K562 (cell line): ENCODE results near the gene NPFF. TPM values are rescaled to one million over a fixed set of nuclear protein-coding genes. Genes with fewer than 3 reads are reported as not detected.

Experiments
- ATAC-seq: fragments of 200-7000 bp; cut with Tn5 transposase; 3 replicates; pipeline ENCODE4 v1.9.1; 2020; ENCODE audit warnings: moderate library complexity
- BruUV-seq: library from RNA; stranded (reverse); fragments of 400-500 nt; replicated peaks from 2 replicates; lab custom pipeline; 2021; lab: Mats Ljungman, UMichigan
- CTCF ChIA-PET: fragments of 300-600 bp; formaldehyde crosslinking; extraction: SDS; loops from one replicate; lab custom pipeline; 2021; ENCODE audit warnings: low intra/inter-chr PET ratio; lab: Yijun Ruan, JAX
- POLR2A ChIA-PET: fragments of 300-600, 350-650 bp; sonication (Branson Sonifier 250); formaldehyde crosslinking; extraction: SDS; loops from one replicate; lab custom pipeline; 2021; ENCODE audit warnings: antibody characterized with exemption, inconsistent platforms; lab: Yijun Ruan, JAX
- DNase-seq, 4 experiments: peaks; one replicate each; pipeline versions ENCODE4 v3.0.0 to v3.0.0-alpha.2; 2011 to 2018; ENCODE audit warnings: low spot score in 3 of 4, mixed read lengths in 3 of 4; ENCODE audit errors: extremely low read depth in 1 of 4
- FAIRE-seq: peaks from 2 replicates; lab custom pipeline; 2011; peaks lifted over from hg19 to GRCh38; lab: Jason Lieb, UNC
- H2AFZ ChIP-seq: 2 replicates; pipeline ENCODE4 v1.6.0; 2011; ENCODE audit warnings: low read depth, low read length, control low read depth, inconsistent platforms
- H3K27ac ChIP-seq: fragments of 200-600 bp; 3 replicates; pipeline ENCODE4 v1.8.0; 2011; ENCODE audit warnings: low read depth, mild to moderate bottlenecking, control low read depth, inconsistent platforms, low read length, moderate library complexity, mixed read lengths; ENCODE audit errors: extremely low read depth
- H3K27me3 ChIP-seq, 2 experiments: fragments of 300-600 bp in 1 of 2; 2 replicates in 1 of 2; 3 replicates in 1 of 2; pipeline versions ENCODE4 v1.6.0 to v1.8.0; 2011; ENCODE audit warnings: inconsistent platforms in 2 of 2, low read length in 2 of 2, mild to moderate bottlenecking in 1 of 2, mixed read lengths in 1 of 2, moderate library complexity in 1 of 2; ENCODE audit not compliant: control insufficient read depth in 2 of 2, insufficient read depth in 2 of 2
- H3K36me3 ChIP-seq: fragments of 300-600 bp; 3 replicates; pipeline ENCODE4 v1.8.0; 2011; ENCODE audit warnings: mild to moderate bottlenecking, low read length, inconsistent platforms; ENCODE audit not compliant: control insufficient read depth, insufficient read depth
- H3K4me1 ChIP-seq, 2 experiments: fragments of 200-600 bp in 1 of 2; replicated peaks in 1 of 2; 2 replicates in 1 of 2; 3 replicates in 1 of 2; pipeline versions ENCODE4 v1.5.1 to v1.8.0; 2011; ENCODE audit warnings: inconsistent platforms in 2 of 2, low read length in 2 of 2, mild to moderate bottlenecking in 1 of 2, mixed read lengths in 1 of 2, moderate library complexity in 1 of 2; ENCODE audit not compliant: control insufficient read depth in 2 of 2, insufficient read depth in 2 of 2
- H3K4me2 ChIP-seq: 2 replicates; pipeline ENCODE4 v1.6.1; 2011; ENCODE audit warnings: low read length, control low read depth, inconsistent platforms, mixed read lengths; ENCODE audit not compliant: insufficient read depth
- H3K4me3 ChIP-seq: fragments of 200-600 bp; sonication (generic), shearing (Covaris generic); 2 replicates; pipeline ENCODE4 v1.5.1; 2016; ENCODE audit warnings: control low read depth, inconsistent platforms
- H3K79me2 ChIP-seq: fragments of 200-600 bp; 3 replicates; pipeline ENCODE4 v1.8.0; 2011; ENCODE audit warnings: low read length, inconsistent platforms; ENCODE audit not compliant: control insufficient read depth, insufficient read depth
- H3K9ac ChIP-seq, 2 experiments: 2 replicates each; pipeline versions ENCODE4 v1.6.0 to v1.6.1; 2011; ENCODE audit warnings: low read depth in 2 of 2, low read length in 2 of 2, control low read depth in 1 of 2, inconsistent platforms in 1 of 2, mild to moderate bottlenecking in 1 of 2, mixed read lengths in 1 of 2; ENCODE audit not compliant: insufficient read depth in 1 of 2
- H3K9me1 ChIP-seq: one replicate; pipeline ENCODE4 v1.6.0; 2011; ENCODE audit warnings: inconsistent platforms, mild to moderate bottlenecking, low read length, moderate library complexity; ENCODE audit not compliant: control insufficient read depth, insufficient read depth
- H3K9me3 ChIP-seq: replicated peaks from 2 replicates; pipeline ENCODE4 v1.5.1; 2011; ENCODE audit warnings: low read depth, low read length, inconsistent platforms; ENCODE audit not compliant: control insufficient read depth, insufficient read depth
- H4K20me1 ChIP-seq: replicated peaks from 2 replicates; pipeline ENCODE4 v1.6.1; 2011; ENCODE audit warnings: low read length, inconsistent platforms, mixed read lengths; ENCODE audit not compliant: control insufficient read depth, insufficient read depth
- FOS ChIP-seq: IDR thresholded peaks from 3 replicates; pipeline ENCODE4 v1.6.1; 2011; ENCODE audit not compliant: insufficient read length; ENCODE audit errors: extremely low read depth
- GABPA ChIP-seq: fragments of 200-800 bp; sonication (Bioruptor generic); conservative IDR thresholded peaks from 2 replicates; pipeline ENCODE4 v1.6.1; 2016; ENCODE audit warnings: low read depth, missing genetic modification characterization, missing compliant biosample characterization
- MAZ ChIP-seq, 2 experiments: fragments of 450-650 bp in 1 of 2; sonication (generic) in 1 of 2; formaldehyde crosslinking; IDR thresholded peaks in 1 of 2; conservative IDR thresholded peaks in 1 of 2; 2 replicates each; pipeline versions ENCODE4 v1.4.0 to v1.5.0; 2020; ENCODE audit warnings: mild to moderate bottlenecking in 1 of 2, missing genetic modification reagents in 1 of 2
- NFIC ChIP-seq: fragments of 450-650 bp; IDR thresholded peaks from 2 replicates; pipeline ENCODE4 v1.6.1; 2017; ENCODE audit warnings: mild to moderate bottlenecking, inconsistent platforms
- SIN3A ChIP-seq, 2 experiments: fragments of 150-350 bp in 1 of 2; IDR thresholded peaks; 2 replicates each; pipeline ENCODE4 v1.6.1; 2011 to 2016; ENCODE audit warnings: borderline replicate concordance in 2 of 2, low read depth in 2 of 2, low read length in 2 of 2, mild to moderate bottlenecking in 2 of 2, moderate library complexity in 2 of 2; ENCODE audit not compliant: control insufficient read depth in 1 of 2
- SP2 ChIP-seq: IDR thresholded peaks from 2 replicates; pipeline ENCODE4 v1.6.1; 2011; ENCODE audit warnings: mild to moderate bottlenecking, low read depth, low read length, moderate library complexity; ENCODE audit not compliant: poor library complexity, severe bottlenecking; ENCODE audit errors: extremely low read depth
- THRA ChIP-seq: fragments of 450-650 bp; IDR thresholded peaks from 2 replicates; pipeline ENCODE4 v1.6.1; 2017; ENCODE audit warnings: mild to moderate bottlenecking, moderate library complexity
- WGBS: fragments of 100-300 bp; shearing (Covaris generic); methylation state at CpG from one replicate; pipeline ENCODE4 v1.1.6; 2016; ENCODE audit warnings: low coverage, mixed read lengths; ENCODE audit not compliant: insufficient coverage; ENCODE audit errors: missing lambda C conversion rate; 5-methylcytosine and 5-hydroxymethylcytosine counted together
- in situ Hi-C: fragments of 300-500 bp; cut with MboI; formaldehyde crosslinking; loops from 4 replicates; pipeline ENCODE4 v1.15.0; 2018; ENCODE audit warnings: inconsistent platforms, mixed read lengths
- intact Hi-C: fragments of 100-400 bp; cut with micrococcal nuclease; formaldehyde crosslinking; loops from 2 replicates; pipeline ENCODE4 v1.14.2; 2022
- polyA plus RNA-seq, 8 experiments: library from polyadenylated mRNA; depleted of rRNA in 4 of 8; stranded (reverse) in 5 of 8; unstranded in 3 of 8; fragments of >200 nt; fragmentation: Nextera tagmentation in 2 of 8; fragmentation: Illumina TruSeq in 1 of 8; extraction: Ambion mirVana in 2 of 8; extraction: Trizol in 1 of 8; gene quantifications; 2 replicates each; pipeline versions ENCODE4 v1.2.1 to v1.2.3, GENCODE V29; 2011 to 2014; ENCODE audit warnings: inconsistent platforms in 1 of 8, missing spikeins in 1 of 8
- total RNA-seq, 7 experiments: library from RNA; depleted of rRNA in 6 of 7; stranded (reverse); fragments of >200 nt in 6 of 7; fragmentation: Illumina TruSeq in 2 of 7; extraction: Trizol in 2 of 7; gene quantifications; 2 replicates each; pipeline versions ENCODE4 v1.2.1 to v1.2.3, GENCODE V29; 2011 to 2021; ENCODE audit warnings: low replicate concordance in 1 of 7
- TF ChIP-seq, protein P1 (sequence below): sonication (generic); formaldehyde crosslinking; IDR thresholded peaks from 2 replicates; pipeline ENCODE4 v1.8.0; 2022; ENCODE audit warnings: mild to moderate bottlenecking, missing genetic modification reagents
- TF ChIP-seq, protein P2 (sequence below), 2 experiments: IDR thresholded peaks; 2 replicates each; pipeline ENCODE4 v1.6.1; 2012; ENCODE audit warnings: improper control_type of control experiment in 2 of 2, low read depth in 2 of 2, low read length in 2 of 2, borderline replicate concordance in 1 of 2
- TF ChIP-seq, protein P3 (sequence below): conservative IDR thresholded peaks from 2 replicates; pipeline ENCODE4 v1.6.1; 2011; ENCODE audit warnings: low read depth, mild to moderate bottlenecking, low read length; ENCODE audit not compliant: control insufficient read depth

The NPFF gene
- total and polyA plus RNA-seq, 9 of the 15 experiments (the other 6 are each of a cell fraction or from before 2014, with no cell fraction given), result 0.15 to 1.2 (median 0.55) TPM; not detected in 6

DNA sequence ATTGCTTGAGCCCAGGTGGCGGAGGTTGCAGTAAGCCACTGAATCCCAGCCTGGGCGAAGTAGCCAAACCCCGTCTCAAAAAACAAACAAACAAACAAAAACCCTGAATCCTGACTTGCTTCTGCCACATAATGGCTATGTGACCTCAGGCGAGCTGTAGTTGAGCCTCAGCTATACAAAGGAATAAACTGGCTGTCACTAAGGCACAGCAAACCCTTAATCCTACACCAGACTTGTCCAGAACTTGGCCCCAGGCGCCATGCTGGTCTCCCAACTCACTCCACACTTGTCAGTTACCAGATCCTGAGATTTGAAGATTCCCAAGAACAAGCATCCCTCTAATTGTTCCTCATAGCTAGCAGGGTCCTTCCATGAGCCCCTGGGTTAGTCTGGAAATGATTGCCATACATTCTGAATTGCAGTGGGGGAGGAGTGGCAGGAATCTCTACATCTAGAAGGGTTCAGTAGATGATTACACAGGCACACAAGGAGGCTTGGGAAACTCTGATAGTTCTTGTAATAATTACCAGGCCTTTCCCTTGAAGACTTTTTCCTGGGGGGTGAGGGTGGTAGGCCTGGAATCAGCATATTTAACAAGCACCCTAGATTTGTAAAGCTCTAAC lies 17.9 kb downstream of the NPFF start:
- CTCF ChIA-PET, result no interaction called here
- H3K9ac ChIP-seq, result peak overlapping the region in 1 of 2 experiments; percentile 20; a peak in 1 of 4 replicates
- TF ChIP-seq GABPA (tag), result no peak
- no peak for TF ChIP-seq SIN3A (IDR thresholded peaks at IDR 0.05; ENCODE audit: borderline replicate concordance in 2 of 2, control insufficient read depth in 1 of 2, low read depth in 2 of 2, low read length in 2 of 2)
- TF ChIP-seq, protein P1, sequence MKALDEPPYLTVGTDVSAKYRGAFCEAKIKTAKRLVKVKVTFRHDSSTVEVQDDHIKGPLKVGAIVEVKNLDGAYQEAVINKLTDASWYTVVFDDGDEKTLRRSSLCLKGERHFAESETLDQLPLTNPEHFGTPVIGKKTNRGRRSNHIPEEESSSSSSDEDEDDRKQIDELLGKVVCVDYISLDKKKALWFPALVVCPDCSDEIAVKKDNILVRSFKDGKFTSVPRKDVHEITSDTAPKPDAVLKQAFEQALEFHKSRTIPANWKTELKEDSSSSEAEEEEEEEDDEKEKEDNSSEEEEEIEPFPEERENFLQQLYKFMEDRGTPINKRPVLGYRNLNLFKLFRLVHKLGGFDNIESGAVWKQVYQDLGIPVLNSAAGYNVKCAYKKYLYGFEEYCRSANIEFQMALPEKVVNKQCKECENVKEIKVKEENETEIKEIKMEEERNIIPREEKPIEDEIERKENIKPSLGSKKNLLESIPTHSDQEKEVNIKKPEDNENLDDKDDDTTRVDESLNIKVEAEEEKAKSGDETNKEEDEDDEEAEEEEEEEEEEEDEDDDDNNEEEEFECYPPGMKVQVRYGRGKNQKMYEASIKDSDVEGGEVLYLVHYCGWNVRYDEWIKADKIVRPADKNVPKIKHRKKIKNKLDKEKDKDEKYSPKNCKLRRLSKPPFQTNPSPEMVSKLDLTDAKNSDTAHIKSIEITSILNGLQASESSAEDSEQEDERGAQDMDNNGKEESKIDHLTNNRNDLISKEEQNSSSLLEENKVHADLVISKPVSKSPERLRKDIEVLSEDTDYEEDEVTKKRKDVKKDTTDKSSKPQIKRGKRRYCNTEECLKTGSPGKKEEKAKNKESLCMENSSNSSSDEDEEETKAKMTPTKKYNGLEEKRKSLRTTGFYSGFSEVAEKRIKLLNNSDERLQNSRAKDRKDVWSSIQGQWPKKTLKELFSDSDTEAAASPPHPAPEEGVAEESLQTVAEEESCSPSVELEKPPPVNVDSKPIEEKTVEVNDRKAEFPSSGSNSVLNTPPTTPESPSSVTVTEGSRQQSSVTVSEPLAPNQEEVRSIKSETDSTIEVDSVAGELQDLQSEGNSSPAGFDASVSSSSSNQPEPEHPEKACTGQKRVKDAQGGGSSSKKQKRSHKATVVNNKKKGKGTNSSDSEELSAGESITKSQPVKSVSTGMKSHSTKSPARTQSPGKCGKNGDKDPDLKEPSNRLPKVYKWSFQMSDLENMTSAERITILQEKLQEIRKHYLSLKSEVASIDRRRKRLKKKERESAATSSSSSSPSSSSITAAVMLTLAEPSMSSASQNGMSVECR, result no peak
- TF ChIP-seq FOS, result no peak
- no peak for TF ChIP-seq NFIC
- no peak for TF ChIP-seq THRA
- TF ChIP-seq, protein P2, sequence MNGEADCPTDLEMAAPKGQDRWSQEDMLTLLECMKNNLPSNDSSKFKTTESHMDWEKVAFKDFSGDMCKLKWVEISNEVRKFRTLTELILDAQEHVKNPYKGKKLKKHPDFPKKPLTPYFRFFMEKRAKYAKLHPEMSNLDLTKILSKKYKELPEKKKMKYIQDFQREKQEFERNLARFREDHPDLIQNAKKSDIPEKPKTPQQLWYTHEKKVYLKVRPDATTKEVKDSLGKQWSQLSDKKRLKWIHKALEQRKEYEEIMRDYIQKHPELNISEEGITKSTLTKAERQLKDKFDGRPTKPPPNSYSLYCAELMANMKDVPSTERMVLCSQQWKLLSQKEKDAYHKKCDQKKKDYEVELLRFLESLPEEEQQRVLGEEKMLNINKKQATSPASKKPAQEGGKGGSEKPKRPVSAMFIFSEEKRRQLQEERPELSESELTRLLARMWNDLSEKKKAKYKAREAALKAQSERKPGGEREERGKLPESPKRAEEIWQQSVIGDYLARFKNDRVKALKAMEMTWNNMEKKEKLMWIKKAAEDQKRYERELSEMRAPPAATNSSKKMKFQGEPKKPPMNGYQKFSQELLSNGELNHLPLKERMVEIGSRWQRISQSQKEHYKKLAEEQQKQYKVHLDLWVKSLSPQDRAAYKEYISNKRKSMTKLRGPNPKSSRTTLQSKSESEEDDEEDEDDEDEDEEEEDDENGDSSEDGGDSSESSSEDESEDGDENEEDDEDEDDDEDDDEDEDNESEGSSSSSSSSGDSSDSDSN (IDR thresholded peaks at IDR 0.05; ENCODE audit: borderline replicate concordance in 1 of 2, low read depth in 2 of 2, low read length in 2 of 2), result no peak
- TF ChIP-seq SP2, result no peak
- no peak for TF ChIP-seq MAZ (CRISPR knock-in tag; conservative IDR thresholded peaks at IDR 0.05 in 1 of 2, IDR thresholded peaks at IDR 0.05 in 1 of 2)
- TF ChIP-seq, protein P3, sequence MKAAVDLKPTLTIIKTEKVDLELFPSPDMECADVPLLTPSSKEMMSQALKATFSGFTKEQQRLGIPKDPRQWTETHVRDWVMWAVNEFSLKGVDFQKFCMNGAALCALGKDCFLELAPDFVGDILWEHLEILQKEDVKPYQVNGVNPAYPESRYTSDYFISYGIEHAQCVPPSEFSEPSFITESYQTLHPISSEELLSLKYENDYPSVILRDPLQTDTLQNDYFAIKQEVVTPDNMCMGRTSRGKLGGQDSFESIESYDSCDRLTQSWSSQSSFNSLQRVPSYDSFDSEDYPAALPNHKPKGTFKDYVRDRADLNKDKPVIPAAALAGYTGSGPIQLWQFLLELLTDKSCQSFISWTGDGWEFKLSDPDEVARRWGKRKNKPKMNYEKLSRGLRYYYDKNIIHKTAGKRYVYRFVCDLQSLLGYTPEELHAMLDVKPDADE, result no peak
- POLR2A ChIA-PET, result interaction anchor here (0.6 to 2.5 kb wide), 11 partner anchors 8 to 247 kb away, joined by 3 to 13 read pairs (median 4); partner anchors contain the start of genes NPFF and TARBP2
- H3K27ac ChIP-seq, result no peak overlapping the region
- no peaks in the 10 kb centered on the region for H3K9me3 ChIP-seq
- BruUV-seq, result no TSS peak
- 0 out of 2 replicates have a peak, but pooled peaks cover 8% of the 10 kb centered on the region for H4K20me1 ChIP-seq
- FAIRE-seq, result peak; percentile 32
- H3K9me1 ChIP-seq, result no peaks in the 10 kb centered on the region
- no peaks in the 10 kb centered on the region for H3K27me3 ChIP-seq
- 76% methylated on average over 5 of the region's 5 CpGs for WGBS
- no peak overlapping the region for H3K4me3 ChIP-seq
- no peak overlapping the region for H3K4me2 ChIP-seq
- H3K4me1 ChIP-seq, result peaks cover 10 to 33% of the 10 kb centered on the region in 2 experiments; a peak in 4 of 5 replicates
- H3K36me3 ChIP-seq, result peaks cover 34% of the 10 kb centered on the region; the same call in 2 of the 3 replicates
- DNase-seq, result no peak
- intact Hi-C loops, result no loop called here
- no peak overlapping the region for H2AFZ ChIP-seq
- no peak for ATAC-seq
- in situ Hi-C loops, result no loop called here
- no peaks in the 10 kb centered on the region for H3K79me2 ChIP-seq
